IMR-90 (cell line): Measurements from ENCODE around the gene EFNA5. TPM values are rescaled to one million over a fixed set of nuclear protein-coding genes. Genes with fewer than 3 reads are reported as not detected.

Source experiments
- ATAC-seq: fragments of 200-7000 bp; cut with Tn5 transposase; 2 replicates; pipeline ENCODE4 v1.9.1; 2020; ENCODE audit warnings: low read depth, mild to moderate bottlenecking, moderate library complexity
- BruUV-seq: library from RNA; stranded (reverse); fragments of 400-500 nt; replicated peaks from 2 replicates; lab custom pipeline; 2021; lab: Mats Ljungman, UMichigan
- CTCF ChIA-PET: fragments of 300-600 bp; formaldehyde crosslinking; extraction: SDS; loops from one replicate; lab custom pipeline; 2021; ENCODE audit warnings: antibody characterized with exemption; lab: Yijun Ruan, JAX
- POLR2A ChIA-PET: fragments of 300-600 bp; sonication (Branson Sonifier 250); formaldehyde crosslinking; loops from one replicate; lab custom pipeline; 2022; ENCODE audit warnings: antibody characterized with exemption; ENCODE audit not compliant: unreplicated experiment; lab: Charles Lee
- DNase-seq: peaks from one replicate; pipeline ENCODE4 v3.0.0; 2013
- H2AFZ ChIP-seq: replicated peaks from 2 replicates; pipeline ENCODE3; 2013; ENCODE audit warnings: low read length, mild to moderate bottlenecking; ENCODE audit not compliant: poor library complexity
- H2AK5ac ChIP-seq: 2 replicates; pipeline ENCODE4 v1.6.1; 2013; ENCODE audit warnings: low read depth, low read length, inconsistent platforms
- H2AK9ac ChIP-seq: replicated peaks from 2 replicates; pipeline ENCODE3; 2013; ENCODE audit warnings: mild to moderate bottlenecking, low read depth, low read length, moderate library complexity; ENCODE audit not compliant: poor library complexity
- H2BK120ac ChIP-seq: 2 replicates; pipeline ENCODE4 v1.6.1; 2013; ENCODE audit warnings: low read depth, low read length, inconsistent platforms
- H2BK15ac ChIP-seq: 3 replicates; pipeline ENCODE4 v1.6.1; 2013; ENCODE audit warnings: low read depth, low read length, inconsistent platforms
- H2BK20ac ChIP-seq: 2 replicates; pipeline ENCODE4 v1.6.1; 2013; ENCODE audit warnings: low read depth, mild to moderate bottlenecking, inconsistent platforms, low read length, moderate library complexity
- H2BK5ac ChIP-seq: 2 replicates; pipeline ENCODE4 v1.6.1; 2013; ENCODE audit warnings: mild to moderate bottlenecking, low read depth, low read length, inconsistent platforms; ENCODE audit not compliant: poor library complexity, severe bottlenecking
- H3K14ac ChIP-seq: replicated peaks from 2 replicates; pipeline ENCODE4 v1.6.1; 2013; ENCODE audit warnings: low read depth, low read length, inconsistent platforms
- H3K18ac ChIP-seq: 2 replicates; pipeline ENCODE4 v1.6.1; 2013; ENCODE audit warnings: low read depth, low read length, control low read depth
- H3K23ac ChIP-seq: 2 replicates; pipeline ENCODE4 v1.6.1; 2013; ENCODE audit warnings: low read depth, low read length, inconsistent platforms
- H3K27ac ChIP-seq: 2 replicates; pipeline ENCODE4 v1.5.1; 2013; ENCODE audit warnings: mild to moderate bottlenecking, control low read depth, low read length; ENCODE audit not compliant: insufficient read depth
- H3K27me3 ChIP-seq: 2 replicates; pipeline ENCODE4 v1.6.1; 2013; ENCODE audit warnings: low read length; ENCODE audit not compliant: control insufficient read depth, insufficient read depth
- H3K36me3 ChIP-seq: 2 replicates; pipeline ENCODE4 v1.6.1; 2013; ENCODE audit warnings: low read length, mixed read lengths; ENCODE audit not compliant: control insufficient read depth, insufficient read depth
- H3K4ac ChIP-seq: 2 replicates; pipeline ENCODE4 v1.6.1; 2013; ENCODE audit warnings: low read depth, low read length, inconsistent platforms
- H3K4me1 ChIP-seq: 2 replicates; pipeline ENCODE4 v1.6.1; 2013; ENCODE audit warnings: low read length, mixed read lengths; ENCODE audit not compliant: control insufficient read depth, insufficient read depth
- H3K4me2 ChIP-seq: 2 replicates; pipeline ENCODE4 v1.6.1; 2013; ENCODE audit warnings: low read depth, mild to moderate bottlenecking, control low read depth, low read length, moderate library complexity
- H3K4me3 ChIP-seq: 2 replicates; pipeline ENCODE4 v1.5.1; 2013; ENCODE audit warnings: low read depth, mild to moderate bottlenecking, control low read depth, low read length, moderate library complexity; ENCODE audit not compliant: insufficient read depth
- H3K56ac ChIP-seq: 2 replicates; pipeline ENCODE4 v1.6.1; 2013; ENCODE audit warnings: low read length, inconsistent platforms; ENCODE audit not compliant: insufficient read depth; ENCODE audit errors: extremely low read depth
- H3K79me1 ChIP-seq, 2 experiments: 2 replicates each; pipeline ENCODE4 v1.6.1; 2013; ENCODE audit warnings: low read length in 2 of 2, inconsistent platforms in 1 of 2, low read depth in 1 of 2
- H3K9ac ChIP-seq: 2 replicates; pipeline ENCODE4 v1.6.1; 2013; ENCODE audit warnings: low read depth, low read length, control low read depth
- H3K9me1 ChIP-seq: 2 replicates; pipeline ENCODE4 v1.6.1; 2013; ENCODE audit warnings: low read length, inconsistent platforms; ENCODE audit not compliant: insufficient read depth
- H3K9me3 ChIP-seq: 2 replicates; pipeline ENCODE4 v1.6.1; 2013; ENCODE audit warnings: low read length; ENCODE audit not compliant: control insufficient read depth, insufficient read depth
- H4K20me1 ChIP-seq: 2 replicates; pipeline ENCODE4 v1.6.1; 2013; ENCODE audit warnings: low read length, inconsistent platforms; ENCODE audit not compliant: insufficient read depth
- H4K5ac ChIP-seq: 2 replicates; pipeline ENCODE4 v1.6.1; 2013; ENCODE audit warnings: mild to moderate bottlenecking, low read depth, low read length, control low read depth
- H4K8ac ChIP-seq, 2 experiments: 2 replicates each; pipeline ENCODE4 v1.6.1; 2013; ENCODE audit warnings: low read depth in 2 of 2, low read length in 2 of 2, control low read depth in 1 of 2, inconsistent platforms in 1 of 2
- H4K91ac ChIP-seq: 2 replicates; pipeline ENCODE4 v1.6.1; 2013; ENCODE audit warnings: low read depth, low read length, inconsistent platforms; ENCODE audit not compliant: insufficient read depth
- BHLHE40 ChIP-seq: fragments of 150-350 bp; IDR thresholded peaks from 2 replicates; pipeline ENCODE4 v1.6.1; 2016; ENCODE audit warnings: mild to moderate bottlenecking, low read depth, low read length
- CEBPB ChIP-seq: IDR thresholded peaks from 2 replicates; pipeline ENCODE4 v1.6.1; 2012; ENCODE audit warnings: low read depth, low read length, improper control_type of control experiment
- CTCF ChIP-seq: conservative IDR thresholded peaks from 2 replicates; pipeline ENCODE4 v1.5.1; 2012; ENCODE audit warnings: mild to moderate bottlenecking, low read depth, low read length, improper control_type of control experiment
- ELK1 ChIP-seq: fragments of 150-350 bp; IDR thresholded peaks from 2 replicates; pipeline ENCODE4 v1.6.1; 2016; ENCODE audit warnings: low read depth, mild to moderate bottlenecking, low read length, moderate library complexity, borderline replicate concordance
- FOS ChIP-seq: fragments of 150-350 bp; IDR thresholded peaks from 2 replicates; pipeline ENCODE4 v1.6.1; 2016; ENCODE audit warnings: low read depth, low read length
- MAFK ChIP-seq: IDR thresholded peaks from 2 replicates; pipeline ENCODE4 v1.6.1; 2012; ENCODE audit warnings: low read depth, low read length, improper control_type of control experiment
- MAZ ChIP-seq: IDR thresholded peaks from 2 replicates; pipeline ENCODE4 v1.6.1; 2012; ENCODE audit warnings: low read depth, mild to moderate bottlenecking, low read length, improper control_type of control experiment, moderate library complexity, borderline replicate concordance
- MXI1 ChIP-seq: IDR thresholded peaks from 2 replicates; pipeline ENCODE4 v1.6.1; 2012; ENCODE audit warnings: low read depth, mild to moderate bottlenecking, low read length, moderate library complexity, borderline replicate concordance
- NFE2L2 ChIP-seq: fragments of 150-350 bp; IDR thresholded peaks from 2 replicates; pipeline ENCODE4 v1.6.1; 2016; ENCODE audit warnings: low read depth, mild to moderate bottlenecking, low read length
- POLR2A ChIP-seq: IDR thresholded peaks from 2 replicates; pipeline ENCODE4 v1.6.1; 2012; ENCODE audit warnings: mild to moderate bottlenecking, low read depth, low read length
- RFX5 ChIP-seq: IDR thresholded peaks from 2 replicates; pipeline ENCODE4 v1.8.0; 2012; ENCODE audit warnings: low read depth, mild to moderate bottlenecking, low read length, moderate library complexity
- SMC3 ChIP-seq: fragments of 150-350 bp; IDR thresholded peaks from 2 replicates; pipeline ENCODE4 v1.6.1; 2016; ENCODE audit warnings: low read depth, mild to moderate bottlenecking, antibody characterized with exemption, low read length, moderate library complexity
- dilution Hi-C: fragments of 300-500 bp; cut with HindIII; formaldehyde crosslinking; loops from one replicate; pipeline ENCODE4 v1.14.3; 2018; ENCODE audit warnings: low sequenced_read_pairs; ENCODE audit not compliant: unreplicated experiment
- in situ Hi-C: fragments of 300-500 bp; cut with MboI; formaldehyde crosslinking; loops from 3 replicates; pipeline ENCODE4 v1.14.3; 2019; ENCODE audit warnings: low sequenced_read_pairs, inconsistent platforms, mixed read lengths
- intact Hi-C: fragments of 100-400 bp; cut with micrococcal nuclease; formaldehyde crosslinking; loops from 2 replicates; pipeline ENCODE4 v1.10.0; 2022
- polyA plus RNA-seq, 3 experiments: library from polyadenylated mRNA; depleted of rRNA; stranded (reverse); fragments of >200 nt; gene quantifications; 2 replicates each; pipeline ENCODE4 v1.2.3, GENCODE V29; 2012; ENCODE audit warnings: low replicate concordance in 1 of 3
- total RNA-seq: library from RNA; depleted of rRNA; stranded (reverse); fragments of >200 nt; gene quantifications from 2 replicates; pipeline ENCODE4 v1.2.3, GENCODE V29; 2012

EFNA5 gene
- total and polyA plus RNA-seq, 2 of the 4 experiments (the other 2 are of a cell fraction) = 1.5 to 1.6 TPM

- H2BK20ac ChIP-seq = no peak overlapping the region
- peaks cover 2% of the 10 kb centered on the region; the same call in 1 of the 2 replicates for H3K9me1 ChIP-seq
- ATAC-seq = no peak
- H3K36me3 ChIP-seq = no peaks in the 10 kb centered on the region
- H3K27me3 ChIP-seq = no peaks in the 10 kb centered on the region
- H3K4me3 ChIP-seq = no peak overlapping the region
- H3K18ac ChIP-seq = no peak overlapping the region
- no peak overlapping the region for H3K23ac ChIP-seq
- H3K79me1 ChIP-seq = peaks cover 0 to 3% of the 10 kb centered on the region in 2 experiments; a peak in 1 of 4 replicates
- POLR2A ChIA-PET = no interaction called here
- no peak overlapping the region for H3K4me2 ChIP-seq
- no peak overlapping the region for H2BK15ac ChIP-seq
- TF ChIP-seq BHLHE40 (no peak), MXI1 (no peak), CEBPB (no peak), NFE2L2 (no peak), MAZ (no peak), RFX5 (no peak), ELK1 (no peak), FOS (no peak), CTCF (no peak), MAFK (no peak), SMC3 (no peak), POLR2A (no peak)
- in situ Hi-C loops = no loop called here
- no TSS peak for BruUV-seq
- H4K20me1 ChIP-seq = no peaks in the 10 kb centered on the region; the same call in 1 of the 2 replicates
- no peak overlapping the region for H4K8ac ChIP-seq
- dilution Hi-C loops = no loop called here
- H4K91ac ChIP-seq = no peak overlapping the region
- H2AFZ ChIP-seq = no peak overlapping the region
- no peak overlapping the region for H3K56ac ChIP-seq
- H3K4ac ChIP-seq = no peak overlapping the region
- H2AK9ac ChIP-seq = no peak overlapping the region
- no peak overlapping the region for H4K5ac ChIP-seq
- DNase-seq = peak; percentile 20
- CTCF ChIA-PET = no interaction called here
- H2AK5ac ChIP-seq = no peak overlapping the region
- H3K9me3 ChIP-seq = no peaks in the 10 kb centered on the region
- H3K14ac ChIP-seq = peak overlapping the region; percentile 25; the same call in 1 of the 2 replicates
- peaks cover 4% of the 10 kb centered on the region; the same call in 1 of the 2 replicates for H3K4me1 ChIP-seq
- no peak overlapping the region for H2BK120ac ChIP-seq
- no peak overlapping the region for H2BK5ac ChIP-seq
- H3K9ac ChIP-seq = no peak overlapping the region
- no peak overlapping the region for H3K27ac ChIP-seq
- intact Hi-C loops = no loop called here
These were observed 132.4 kb downstream of the EFNA5 start for GRCh38 chr5:107538331-107538730.
